ENCODE results near the gene RAB38.

RAB38 gene

DNA sequence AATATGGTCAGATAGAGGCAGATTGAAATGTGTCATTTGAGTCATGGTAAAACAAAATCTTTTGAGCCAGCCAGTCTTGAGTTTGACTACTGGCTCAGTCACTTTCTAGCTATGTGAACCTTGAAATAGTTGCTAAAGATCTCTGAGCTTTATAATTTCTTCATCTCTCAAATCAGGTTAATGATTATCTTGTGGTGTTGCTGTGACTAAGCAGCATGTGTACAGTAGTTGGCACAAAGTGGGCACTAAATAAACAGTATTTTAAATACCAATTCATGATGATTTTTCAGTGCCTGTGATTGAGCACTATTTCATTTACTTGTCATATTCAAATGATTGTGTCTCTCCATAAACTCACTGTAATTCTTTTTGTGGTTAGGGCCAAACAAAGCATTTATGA, 70.8 kb downstream of the RAB38 start:
- DNase-seq (ENCODE audit: low read depth in 1 of 2, low spot score in 1 of 2): no peak

DNA sequence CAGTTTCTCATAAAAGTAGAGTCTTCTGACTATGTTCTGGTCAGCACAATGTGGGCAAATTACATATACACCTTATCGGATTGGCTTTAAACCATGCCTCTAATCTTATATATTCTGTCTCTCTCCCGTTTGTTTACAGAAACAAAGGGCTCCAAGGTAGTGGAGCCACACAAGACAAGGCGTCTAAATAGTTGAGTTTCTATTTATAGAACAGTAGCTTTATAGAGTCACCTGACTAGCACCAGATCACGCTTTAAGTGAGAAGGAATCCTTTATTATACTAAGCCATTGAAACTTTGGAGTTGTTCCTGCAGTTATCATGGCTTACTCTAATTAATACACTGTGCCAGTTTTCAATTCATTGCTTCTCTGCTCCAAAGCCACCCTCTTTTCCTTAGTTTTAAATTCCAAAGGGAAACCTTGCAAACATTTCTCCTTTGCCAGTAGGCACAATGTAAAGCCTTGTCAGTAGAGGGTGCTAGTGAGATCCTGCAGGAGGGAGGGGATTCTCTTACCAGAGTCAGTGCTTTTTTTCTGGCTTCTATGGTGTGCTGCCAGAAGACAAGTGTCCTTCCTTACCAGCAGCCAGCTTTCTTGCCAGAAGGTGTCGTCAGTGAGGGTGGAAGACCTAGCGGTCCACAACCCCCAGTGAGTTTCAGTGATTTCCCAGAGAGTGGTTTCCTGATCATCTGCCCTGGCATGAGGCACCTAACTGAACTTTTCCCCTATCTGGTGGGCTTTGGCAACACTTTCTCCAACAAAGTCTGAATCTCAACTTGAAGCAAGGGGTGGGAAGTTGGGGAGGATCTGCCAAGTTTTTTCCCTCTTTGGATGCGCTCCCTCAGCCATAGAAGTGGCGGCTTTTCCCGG, 71.7 kb downstream of the RAB38 start:
- DNase-seq (ENCODE audit: low read depth in 1 of 2, low spot score in 1 of 2): peak in 1 of 2 donors; percentile 12

DNA sequence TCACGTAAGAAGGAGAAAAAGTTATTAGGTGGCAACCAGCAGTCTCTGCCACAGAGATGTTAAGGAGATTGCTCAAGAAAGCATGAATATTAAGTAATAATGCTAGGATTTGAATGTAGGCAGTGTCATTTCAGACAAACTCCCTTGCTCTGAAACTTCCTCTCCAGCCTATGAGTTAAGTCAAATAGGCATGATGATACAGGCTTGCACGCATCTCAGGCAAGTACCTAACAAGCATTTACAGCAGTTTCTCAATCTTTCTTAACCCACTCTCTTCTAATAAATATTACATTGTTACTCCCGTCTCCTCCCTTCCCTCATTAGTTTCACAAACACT, 72.7 kb downstream of the RAB38 start:
- no peak for DNase-seq (ENCODE audit: low read depth in 1 of 2, low spot score in 1 of 2)

DNA sequence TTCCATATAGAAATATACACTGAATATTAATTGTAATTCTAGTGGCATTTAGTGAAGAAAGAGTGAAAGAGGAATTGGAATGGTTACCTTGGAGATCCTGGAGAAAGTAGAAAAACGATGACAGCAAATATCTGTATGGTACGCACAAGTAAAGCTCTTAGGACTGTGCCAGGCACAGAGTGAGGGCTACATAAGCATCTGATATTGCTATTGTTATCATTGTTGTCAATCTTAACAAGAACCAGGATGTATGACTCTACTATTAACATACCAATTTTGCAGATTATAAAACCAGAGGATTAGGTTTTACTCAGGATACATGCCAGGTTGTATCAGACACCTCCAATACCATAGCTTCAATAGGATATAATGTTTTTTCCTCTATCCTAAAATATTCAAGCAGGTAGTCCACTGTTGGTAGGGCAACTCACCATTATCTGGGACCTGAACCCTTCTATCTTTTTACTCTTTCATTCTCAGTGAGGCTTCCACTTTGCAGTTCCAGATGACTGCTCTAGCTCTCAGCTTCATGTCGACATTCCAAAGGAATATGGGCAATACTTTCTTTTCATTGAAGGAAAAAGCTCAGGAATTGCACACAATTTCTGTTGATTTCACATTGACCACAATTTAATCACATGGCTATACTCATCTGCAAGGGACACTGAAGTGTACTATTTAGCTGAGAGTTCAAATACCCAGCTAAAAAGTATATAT, 73.2 kb downstream of the RAB38 start:
- DNase-seq (ENCODE audit: low read depth in 1 of 2, low spot score in 1 of 2): no peak

DNA sequence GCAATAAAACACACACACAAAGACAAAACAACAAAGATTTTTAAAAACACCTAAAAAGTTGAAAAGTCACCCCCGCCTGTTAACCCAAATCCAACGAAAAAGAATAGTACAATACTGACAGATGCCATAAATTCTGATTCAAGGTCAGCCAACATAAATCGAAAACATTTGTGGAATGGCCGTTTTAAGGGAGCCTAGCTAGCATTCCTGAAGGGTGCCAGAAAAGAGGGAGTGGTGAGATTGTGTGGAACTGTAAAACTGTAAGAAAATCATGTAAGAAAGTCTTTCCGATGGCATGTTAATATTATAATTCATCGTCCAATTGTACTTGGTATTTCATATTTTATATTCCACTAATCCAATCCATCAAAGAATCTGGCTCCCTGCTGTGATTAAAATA, 75.1 kb downstream of the RAB38 start:
- no peak for DNase-seq (ENCODE audit: low read depth in 1 of 2, low spot score in 1 of 2)

DNA sequence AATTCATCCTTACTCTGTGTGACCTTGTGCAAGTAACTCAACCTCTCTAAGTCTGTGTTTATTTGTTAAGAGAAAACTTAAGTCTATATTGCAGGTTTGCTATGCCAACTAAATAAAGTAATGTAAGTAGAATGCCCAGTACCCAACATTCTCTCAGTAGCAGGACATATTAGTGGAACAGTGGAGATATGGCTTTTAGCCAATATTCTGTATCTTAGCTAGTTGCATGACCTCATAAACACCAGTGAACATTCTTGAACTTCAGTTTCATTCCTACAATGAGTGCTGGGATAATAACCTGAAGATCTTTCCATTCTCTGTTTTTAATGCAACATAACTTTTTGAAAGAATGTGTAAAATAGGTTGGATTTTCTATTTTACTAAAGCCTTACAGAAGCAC, 77.0 kb downstream of the RAB38 start:
- no peak for DNase-seq (ENCODE audit: low read depth in 1 of 2, low spot score in 1 of 2)

DNA sequence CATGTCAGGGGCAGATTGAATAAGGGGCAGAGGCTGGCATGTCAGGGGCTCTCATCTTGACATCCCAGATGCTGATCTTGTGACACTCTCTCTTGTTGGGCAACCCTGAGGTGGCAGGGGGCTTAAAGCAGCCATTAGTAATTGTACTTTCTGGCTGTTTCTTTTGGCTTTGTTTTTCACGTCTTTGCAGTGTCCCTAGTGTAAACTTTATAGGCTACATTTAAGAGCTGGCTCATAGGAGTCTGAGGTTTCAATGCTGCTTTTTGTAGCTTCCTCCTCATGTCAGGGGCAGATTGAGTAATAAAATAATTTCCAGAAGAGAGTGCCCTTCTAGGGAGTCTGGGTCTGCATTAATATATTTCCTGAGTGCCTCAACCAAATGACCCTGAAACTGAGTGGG, 86.1 kb downstream of the RAB38 start:
- no peak for DNase-seq (ENCODE audit: low read depth in 1 of 2, low spot score in 1 of 2)

DNA sequence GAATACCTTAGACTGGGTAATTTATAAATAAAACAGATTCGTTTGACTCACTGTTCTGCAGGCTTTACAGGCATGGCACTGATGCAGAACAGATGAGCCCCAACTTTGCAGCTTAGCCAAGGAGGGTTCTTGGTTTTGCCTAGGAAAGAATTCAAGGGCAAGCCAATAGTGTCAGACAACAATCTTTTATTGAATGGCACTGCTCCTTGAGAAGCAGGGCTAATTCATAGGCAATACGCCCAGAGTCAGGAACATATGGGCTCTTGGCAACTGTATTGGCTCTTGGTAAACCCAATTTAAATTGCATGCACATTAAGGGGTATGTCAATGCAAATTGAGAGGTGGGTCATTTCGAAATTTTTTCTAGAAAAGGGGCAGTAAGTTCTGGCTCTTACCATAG, 87.9 kb downstream of the RAB38 start:
- no peak for DNase-seq (ENCODE audit: low read depth in 1 of 2, low spot score in 1 of 2)

DNA sequence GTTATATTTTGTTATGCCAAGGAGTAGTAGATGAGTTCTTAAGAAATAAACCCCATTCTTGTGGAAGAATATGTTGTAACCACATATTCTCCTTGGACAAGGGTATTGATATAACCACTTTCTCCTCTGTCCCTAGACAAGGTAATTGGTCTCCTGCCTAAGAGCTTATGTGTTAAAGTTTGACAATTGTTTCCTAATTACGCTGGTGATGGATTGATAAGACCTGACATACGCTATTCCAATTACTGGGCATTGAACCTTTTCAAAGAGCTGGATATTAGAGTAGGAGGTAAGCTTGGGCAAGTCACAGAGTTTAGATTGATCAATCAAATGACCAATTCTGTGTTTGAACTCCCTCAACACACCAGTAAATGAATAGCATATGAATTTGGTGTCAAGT, 88.9 kb downstream of the RAB38 start:
- DNase-seq (ENCODE audit: low read depth in 1 of 2, low spot score in 1 of 2): no peak

DNA sequence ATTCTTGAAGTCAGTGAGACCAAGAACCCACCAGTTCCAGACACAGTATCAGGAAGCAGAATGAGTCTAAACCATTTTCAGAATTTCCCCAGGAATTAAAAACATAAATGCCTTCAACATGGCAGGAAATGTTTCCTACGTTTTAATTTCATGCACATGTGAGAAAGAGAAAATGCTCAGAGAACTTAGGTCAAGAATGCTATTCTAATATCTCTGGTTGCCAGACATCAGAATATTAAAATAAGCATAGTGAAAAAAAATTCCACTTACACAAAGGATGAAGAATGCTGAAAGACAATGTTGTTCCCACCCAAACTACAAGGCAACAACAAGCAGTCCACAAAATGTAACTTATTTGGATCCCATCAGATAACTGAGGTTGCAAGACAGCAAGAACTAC, 104.8 kb downstream of the RAB38 start:
- DNase-seq (ENCODE audit: low read depth in 1 of 2, low spot score in 1 of 2): no peak

DNA sequence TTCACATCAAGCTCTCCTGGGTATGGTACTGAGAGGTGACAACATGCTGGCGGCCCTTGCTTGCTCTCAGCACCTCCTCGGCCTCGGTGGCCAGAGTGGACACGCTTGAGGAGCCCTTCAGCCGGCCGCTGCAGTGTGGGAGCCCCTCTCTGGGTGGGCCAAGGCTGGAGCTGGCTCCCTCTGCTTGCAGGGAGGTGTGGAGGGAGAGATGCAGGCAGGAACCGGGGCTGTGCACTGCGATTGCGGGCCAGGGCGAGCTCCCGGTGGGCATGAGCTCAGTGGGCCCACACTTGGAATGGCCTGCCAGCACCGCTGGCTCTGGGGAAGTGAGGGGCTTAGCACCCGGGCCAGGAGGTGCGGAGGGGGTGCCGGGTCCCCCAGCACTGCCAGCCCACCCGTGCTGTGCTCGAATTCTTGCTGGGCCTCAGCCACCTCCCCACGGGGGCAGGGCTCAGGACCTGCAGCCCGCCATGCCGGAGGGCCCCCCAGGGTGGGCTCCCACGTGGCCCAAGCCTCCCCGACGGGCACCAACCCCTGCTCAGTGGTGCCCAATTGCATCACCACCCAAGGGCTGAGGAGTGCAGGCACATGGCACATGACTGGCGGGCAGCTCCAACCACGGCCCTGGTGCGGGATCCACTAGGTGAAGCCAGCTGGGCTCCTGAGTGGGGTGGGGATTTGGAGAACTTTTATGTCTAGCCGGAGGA, 106.2 kb downstream of the RAB38 start:
- DNase-seq (ENCODE audit: low read depth in 1 of 2, low spot score in 1 of 2): no peak

DNA sequence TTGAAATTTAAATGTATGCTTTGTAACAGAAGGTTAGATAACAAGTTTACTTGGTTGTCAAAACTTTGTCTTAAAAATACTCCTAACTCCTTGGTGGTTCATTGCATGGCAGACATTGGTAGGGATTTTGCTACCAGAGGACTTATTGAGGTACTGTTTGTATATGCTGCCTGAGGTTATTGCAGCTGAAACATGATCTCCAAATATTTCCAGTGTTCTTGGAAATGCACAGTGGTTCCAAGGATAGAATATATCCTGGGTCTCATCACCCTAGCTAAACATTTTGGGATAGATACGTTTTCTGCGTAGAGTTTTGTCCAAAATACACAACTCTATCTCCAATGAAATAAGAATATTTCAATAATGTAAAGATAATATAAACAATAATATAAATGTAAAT, 109.2 kb downstream of the RAB38 start:
- no peak for DNase-seq (ENCODE audit: low read depth in 1 of 2, low spot score in 1 of 2)

DNA sequence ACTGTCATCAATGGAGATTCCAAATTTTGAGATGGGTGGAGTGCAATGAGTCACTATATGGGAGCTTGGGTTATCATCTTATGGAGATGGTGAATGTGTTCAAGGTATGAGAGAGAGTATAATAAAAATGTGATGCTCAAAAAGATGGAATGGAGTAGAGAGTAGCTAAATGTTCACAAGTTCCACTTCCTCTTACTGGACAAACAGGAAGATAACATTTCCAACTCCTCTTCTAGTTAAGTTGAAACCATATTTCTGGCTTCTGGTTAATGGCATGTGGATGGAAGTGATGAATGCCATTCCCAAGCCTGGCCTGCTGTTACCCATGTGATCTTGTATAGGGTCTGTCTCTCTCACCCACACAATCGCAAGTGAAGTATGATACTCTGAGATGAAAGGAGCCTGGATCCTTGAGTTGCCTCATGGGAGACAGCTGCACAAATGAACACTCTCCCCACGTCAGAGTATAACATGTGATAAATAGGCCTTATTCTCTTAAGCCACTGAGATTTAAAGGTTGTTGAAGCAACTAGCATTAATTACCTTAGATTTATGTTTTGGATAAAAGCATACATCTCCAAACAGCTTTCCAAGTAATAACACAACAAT, 111.0 kb downstream of the RAB38 start:
- no peak for DNase-seq (ENCODE audit: low read depth in 1 of 2, low spot score in 1 of 2)
